ENCODE data around the gene FNDC3A.

- TF ChIP-seq EZH2 (IDR thresholded peaks at IDR 0.05; ENCODE audit: borderline replicate concordance, low read depth, low read length, poor library complexity, severe bottlenecking): no peak
- TF ChIP-seq CTCF (conservative IDR thresholded peaks at IDR 0.05; ENCODE audit: low read depth, low read length): no peak
Measured at GRCh38 chr13:49234741-49235140, 259.0 kb downstream of the FNDC3A start.
